IMR-90 (cell line): ENCODE results near the gene SMAP1. TPM values are rescaled to one million over a fixed set of nuclear protein-coding genes. Genes with fewer than 3 reads are reported as not detected.

Source experiments
- ATAC-seq: fragments of 200-7000 bp; cut with Tn5 transposase; 2 replicates; pipeline ENCODE4 v1.9.1; 2020; ENCODE audit warnings: low read depth, mild to moderate bottlenecking, moderate library complexity
- BruUV-seq: library from RNA; stranded (reverse); fragments of 400-500 nt; replicated peaks from 2 replicates; lab custom pipeline; 2021; lab: Mats Ljungman, UMichigan
- CTCF ChIA-PET: fragments of 300-600 bp; formaldehyde crosslinking; extraction: SDS; loops from one replicate; lab custom pipeline; 2021; ENCODE audit warnings: antibody characterized with exemption; lab: Yijun Ruan, JAX
- POLR2A ChIA-PET: fragments of 300-600 bp; sonication (Branson Sonifier 250); formaldehyde crosslinking; loops from one replicate; lab custom pipeline; 2022; ENCODE audit warnings: antibody characterized with exemption; ENCODE audit not compliant: unreplicated experiment; lab: Charles Lee
- DNase-seq: peaks from one replicate; pipeline ENCODE4 v3.0.0; 2013
- H2AFZ ChIP-seq: replicated peaks from 2 replicates; pipeline ENCODE3; 2013; ENCODE audit warnings: low read length, mild to moderate bottlenecking; ENCODE audit not compliant: poor library complexity
- H2AK5ac ChIP-seq: 2 replicates; pipeline ENCODE4 v1.6.1; 2013; ENCODE audit warnings: low read depth, low read length, inconsistent platforms
- H2AK9ac ChIP-seq: replicated peaks from 2 replicates; pipeline ENCODE3; 2013; ENCODE audit warnings: mild to moderate bottlenecking, low read depth, low read length, moderate library complexity; ENCODE audit not compliant: poor library complexity
- H2BK120ac ChIP-seq: 2 replicates; pipeline ENCODE4 v1.6.1; 2013; ENCODE audit warnings: low read depth, low read length, inconsistent platforms
- H2BK15ac ChIP-seq: 3 replicates; pipeline ENCODE4 v1.6.1; 2013; ENCODE audit warnings: low read depth, low read length, inconsistent platforms
- H2BK20ac ChIP-seq: 2 replicates; pipeline ENCODE4 v1.6.1; 2013; ENCODE audit warnings: low read depth, mild to moderate bottlenecking, inconsistent platforms, low read length, moderate library complexity
- H2BK5ac ChIP-seq: 2 replicates; pipeline ENCODE4 v1.6.1; 2013; ENCODE audit warnings: mild to moderate bottlenecking, low read depth, low read length, inconsistent platforms; ENCODE audit not compliant: poor library complexity, severe bottlenecking
- H3K14ac ChIP-seq: replicated peaks from 2 replicates; pipeline ENCODE4 v1.6.1; 2013; ENCODE audit warnings: low read depth, low read length, inconsistent platforms
- H3K18ac ChIP-seq: 2 replicates; pipeline ENCODE4 v1.6.1; 2013; ENCODE audit warnings: low read depth, low read length, control low read depth
- H3K23ac ChIP-seq: 2 replicates; pipeline ENCODE4 v1.6.1; 2013; ENCODE audit warnings: low read depth, low read length, inconsistent platforms
- H3K27ac ChIP-seq: 2 replicates; pipeline ENCODE4 v1.5.1; 2013; ENCODE audit warnings: mild to moderate bottlenecking, control low read depth, low read length; ENCODE audit not compliant: insufficient read depth
- H3K27me3 ChIP-seq: 2 replicates; pipeline ENCODE4 v1.6.1; 2013; ENCODE audit warnings: low read length; ENCODE audit not compliant: control insufficient read depth, insufficient read depth
- H3K36me3 ChIP-seq: 2 replicates; pipeline ENCODE4 v1.6.1; 2013; ENCODE audit warnings: low read length, mixed read lengths; ENCODE audit not compliant: control insufficient read depth, insufficient read depth
- H3K4ac ChIP-seq: 2 replicates; pipeline ENCODE4 v1.6.1; 2013; ENCODE audit warnings: low read depth, low read length, inconsistent platforms
- H3K4me1 ChIP-seq: 2 replicates; pipeline ENCODE4 v1.6.1; 2013; ENCODE audit warnings: low read length, mixed read lengths; ENCODE audit not compliant: control insufficient read depth, insufficient read depth
- H3K4me2 ChIP-seq: 2 replicates; pipeline ENCODE4 v1.6.1; 2013; ENCODE audit warnings: low read depth, mild to moderate bottlenecking, control low read depth, low read length, moderate library complexity
- H3K4me3 ChIP-seq: 2 replicates; pipeline ENCODE4 v1.5.1; 2013; ENCODE audit warnings: low read depth, mild to moderate bottlenecking, control low read depth, low read length, moderate library complexity; ENCODE audit not compliant: insufficient read depth
- H3K56ac ChIP-seq: 2 replicates; pipeline ENCODE4 v1.6.1; 2013; ENCODE audit warnings: low read length, inconsistent platforms; ENCODE audit not compliant: insufficient read depth; ENCODE audit errors: extremely low read depth
- H3K79me1 ChIP-seq, 2 experiments: 2 replicates each; pipeline ENCODE4 v1.6.1; 2013; ENCODE audit warnings: low read length in 2 of 2, inconsistent platforms in 1 of 2, low read depth in 1 of 2
- H3K9ac ChIP-seq: 2 replicates; pipeline ENCODE4 v1.6.1; 2013; ENCODE audit warnings: low read depth, low read length, control low read depth
- H3K9me1 ChIP-seq: 2 replicates; pipeline ENCODE4 v1.6.1; 2013; ENCODE audit warnings: low read length, inconsistent platforms; ENCODE audit not compliant: insufficient read depth
- H3K9me3 ChIP-seq: 2 replicates; pipeline ENCODE4 v1.6.1; 2013; ENCODE audit warnings: low read length; ENCODE audit not compliant: control insufficient read depth, insufficient read depth
- H4K20me1 ChIP-seq: 2 replicates; pipeline ENCODE4 v1.6.1; 2013; ENCODE audit warnings: low read length, inconsistent platforms; ENCODE audit not compliant: insufficient read depth
- H4K5ac ChIP-seq: 2 replicates; pipeline ENCODE4 v1.6.1; 2013; ENCODE audit warnings: mild to moderate bottlenecking, low read depth, low read length, control low read depth
- H4K8ac ChIP-seq, 2 experiments: 2 replicates each; pipeline ENCODE4 v1.6.1; 2013; ENCODE audit warnings: low read depth in 2 of 2, low read length in 2 of 2, control low read depth in 1 of 2, inconsistent platforms in 1 of 2
- H4K91ac ChIP-seq: 2 replicates; pipeline ENCODE4 v1.6.1; 2013; ENCODE audit warnings: low read depth, low read length, inconsistent platforms; ENCODE audit not compliant: insufficient read depth
- MAZ ChIP-seq: IDR thresholded peaks from 2 replicates; pipeline ENCODE4 v1.6.1; 2012; ENCODE audit warnings: low read depth, mild to moderate bottlenecking, low read length, improper control_type of control experiment, moderate library complexity, borderline replicate concordance
- MXI1 ChIP-seq: IDR thresholded peaks from 2 replicates; pipeline ENCODE4 v1.6.1; 2012; ENCODE audit warnings: low read depth, mild to moderate bottlenecking, low read length, moderate library complexity, borderline replicate concordance
- POLR2A ChIP-seq: IDR thresholded peaks from 2 replicates; pipeline ENCODE4 v1.6.1; 2012; ENCODE audit warnings: mild to moderate bottlenecking, low read depth, low read length
- RAD21 ChIP-seq: IDR thresholded peaks from 2 replicates; pipeline ENCODE4 v1.6.1; 2012; ENCODE audit warnings: low read length, improper control_type of control experiment
- WGBS, 2 experiments: methylation state at CpG; one replicate each; pipeline versions ENCODE4 v1.1.5 to v1.1.7; 2013; ENCODE audit warnings: missing lambda C conversion rate in 2 of 2; ENCODE audit not compliant: insufficient read length in 1 of 2; ENCODE audit errors: extremely low coverage in 2 of 2; 5-methylcytosine and 5-hydroxymethylcytosine counted together
- dilution Hi-C: fragments of 300-500 bp; cut with HindIII; formaldehyde crosslinking; loops from one replicate; pipeline ENCODE4 v1.14.3; 2018; ENCODE audit warnings: low sequenced_read_pairs; ENCODE audit not compliant: unreplicated experiment
- in situ Hi-C: fragments of 300-500 bp; cut with MboI; formaldehyde crosslinking; loops from 3 replicates; pipeline ENCODE4 v1.14.3; 2019; ENCODE audit warnings: low sequenced_read_pairs, inconsistent platforms, mixed read lengths
- intact Hi-C: fragments of 100-400 bp; cut with micrococcal nuclease; formaldehyde crosslinking; loops from 2 replicates; pipeline ENCODE4 v1.10.0; 2022
- polyA plus RNA-seq, 3 experiments: library from polyadenylated mRNA; depleted of rRNA; stranded (reverse); fragments of >200 nt; gene quantifications; 2 replicates each; pipeline ENCODE4 v1.2.3, GENCODE V29; 2012; ENCODE audit warnings: low replicate concordance in 1 of 3
- total RNA-seq: library from RNA; depleted of rRNA; stranded (reverse); fragments of >200 nt; gene quantifications from 2 replicates; pipeline ENCODE4 v1.2.3, GENCODE V29; 2012

The SMAP1 gene
- total and polyA plus RNA-seq, 2 of the 4 experiments (the other 2 are of a cell fraction) = 14.8 to 16.7 TPM

DNA sequence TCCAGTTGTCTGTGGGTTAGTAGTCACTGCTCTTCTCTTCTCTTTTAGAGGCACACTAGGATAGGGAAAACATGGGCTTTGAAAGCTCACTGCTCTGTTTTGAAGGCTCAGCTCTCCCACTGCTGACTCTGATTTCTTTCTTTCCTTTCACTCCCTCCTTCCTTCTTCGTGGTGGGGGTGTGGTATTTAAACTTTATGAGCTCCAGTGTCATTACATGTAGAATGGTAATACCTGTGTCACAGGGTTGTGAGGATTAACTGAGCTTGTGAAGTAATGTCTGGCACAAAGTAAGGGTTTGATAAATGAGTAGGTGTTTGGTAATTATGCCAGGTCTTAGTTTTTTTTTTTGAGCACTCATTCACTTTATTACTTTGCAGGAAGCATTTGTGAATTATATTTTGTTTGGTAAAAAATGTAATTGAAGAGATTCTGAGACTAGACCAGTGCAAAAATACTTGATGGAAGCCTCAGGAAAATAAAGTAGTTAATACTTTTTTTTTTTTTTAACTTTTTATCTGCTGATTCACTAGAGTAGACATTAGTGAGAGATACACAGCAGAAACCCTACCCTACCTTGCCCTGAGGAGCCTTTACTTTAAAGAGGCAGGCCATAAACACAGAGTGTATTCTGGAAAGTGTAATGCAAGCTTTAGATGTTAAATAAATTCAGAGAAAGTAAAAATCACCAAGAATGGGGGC lies 17.3 kb downstream of the SMAP1 start (continued):
- no peak for TF ChIP-seq RAD21

DNA sequence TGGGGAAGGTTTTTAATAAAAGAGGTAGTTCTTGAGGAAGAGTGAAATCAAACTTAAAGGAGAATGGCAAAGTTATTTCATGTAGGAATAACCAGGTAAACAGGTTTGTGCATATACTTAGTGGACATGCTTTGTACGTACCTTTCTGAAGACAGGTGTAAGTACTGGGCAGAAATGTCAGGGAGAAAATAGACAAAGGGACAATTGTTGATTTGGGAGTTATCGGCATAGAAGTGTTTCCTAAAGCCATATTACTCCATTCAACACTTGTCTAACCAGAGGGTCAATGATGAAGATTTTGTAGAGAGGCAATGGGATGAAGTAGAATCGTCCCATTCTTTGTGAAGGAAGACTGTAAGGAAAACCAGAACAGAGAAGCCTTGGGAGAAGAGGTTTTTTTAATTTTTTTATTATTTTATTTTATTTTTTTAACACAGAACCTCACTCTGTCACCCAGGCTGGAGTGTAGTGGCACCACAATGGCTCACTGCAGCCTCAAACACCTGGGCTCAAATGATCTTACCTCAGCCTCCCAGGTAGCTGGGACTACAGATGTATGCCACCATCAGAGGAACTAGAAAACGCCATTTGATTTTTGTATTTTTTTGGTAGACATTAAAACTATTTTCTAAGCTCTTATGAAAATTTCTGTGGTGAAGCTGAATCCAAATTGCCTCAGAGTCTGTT lies 18.0 kb downstream of the SMAP1 start:
- H4K91ac ChIP-seq = no peak overlapping the region
- no peak overlapping the region for H2AFZ ChIP-seq
- DNase-seq (no peak), ATAC-seq (no peak)
- no peak overlapping the region for H3K56ac ChIP-seq
- H3K9me1 ChIP-seq = peaks cover 5% of the 10 kb centered on the region; the same call in 1 of the 2 replicates
- H4K8ac ChIP-seq = no peak overlapping the region
- no CpG with 5 or more reads among the region's 4 CpGs for WGBS, 2 experiments
- no peak overlapping the region for H3K27ac ChIP-seq
- no peaks in the 10 kb centered on the region for H3K27me3 ChIP-seq
- H2AK9ac ChIP-seq = no peak overlapping the region
- H3K14ac ChIP-seq = no peak overlapping the region
- H4K5ac ChIP-seq = no peak overlapping the region
- H3K4me3 ChIP-seq = no peak overlapping the region
- H3K9me3 ChIP-seq = no peaks in the 10 kb centered on the region
- H4K20me1 ChIP-seq = peaks cover 19% of the 10 kb centered on the region
- ChIA-PET POLR2A (no interaction called here), CTCF (interaction anchor here (0.6 to 1.3 kb wide), 2 partner anchors 15 to 141 kb away, joined by 3 to 8 read pairs; no protein-coding TSS in a partner anchor)
- H3K79me1 ChIP-seq = peaks cover 13 to 24% of the 10 kb centered on the region in 2 experiments; a peak in 2 of 4 replicates
- intact Hi-C loops (loop anchor here (1.0 to 5.0 kb wide), 6 partner anchors 138 to 463 kb away; no protein-coding TSS in a partner anchor), in situ Hi-C loops (loop anchor here (25.0 kb wide), 2 partner anchors 373 to 473 kb away; partner anchors contain the start of gene COL9A1), dilution Hi-C loops (no loop called here)
- H3K4ac ChIP-seq = no peak overlapping the region
- no peak overlapping the region for H2BK15ac ChIP-seq
- no peak overlapping the region for H3K23ac ChIP-seq
- H3K9ac ChIP-seq = no peak overlapping the region
- no peaks in the 10 kb centered on the region for H3K4me1 ChIP-seq
- no peak for TF ChIP-seq MXI1
- TF ChIP-seq POLR2A = no peak
- no peak for TF ChIP-seq MAZ
- H3K36me3 ChIP-seq = no peaks in the 10 kb centered on the region
- no peak overlapping the region for H3K18ac ChIP-seq
- no peak overlapping the region for H2BK5ac ChIP-seq
- no peak overlapping the region for H2BK120ac ChIP-seq
- H2AK5ac ChIP-seq = no peak overlapping the region
- H2BK20ac ChIP-seq = no peak overlapping the region
- H3K4me2 ChIP-seq = no peak overlapping the region
- BruUV-seq = no TSS peak
